Kidney (tissue), 14 donors: Measurements from ENCODE around the gene LMBR1L. TPM values are rescaled to one million over a fixed set of nuclear protein-coding genes. Genes with fewer than 3 reads are reported as not detected.

Experiments
- DNase-seq, 5 donors: peaks; one replicate each; pipeline ENCODE4 v3.0.0-alpha.2; 2013 to 2020
- FAIRE-seq: peaks from 2 replicates; lab custom pipeline; 2012; peaks lifted over from hg19 to GRCh38; lab: Jason Lieb, UNC
- H3K27ac ChIP-seq, 2 donors: one replicate each; pipeline ENCODE4 v1.7.0; 2013; ENCODE audit warnings: low read depth in 2 of 2, low read length in 2 of 2, inconsistent platforms in 1 of 2
- H3K27me3 ChIP-seq: one replicate; pipeline ENCODE4 v1.7.1; 2013; ENCODE audit warnings: low read length, inconsistent platforms; ENCODE audit not compliant: control insufficient read depth, insufficient read depth
- H3K36me3 ChIP-seq, 3 donors: one replicate each; pipeline versions ENCODE4 v1.7.0 to v1.7.1; 2013; ENCODE audit warnings: low read length in 3 of 3, control low read depth in 1 of 3, inconsistent platforms in 1 of 3; ENCODE audit not compliant: insufficient read depth in 3 of 3, control insufficient read depth in 2 of 3
- H3K4me1 ChIP-seq, 3 donors: one replicate each; pipeline versions ENCODE4 v1.7.0 to v1.7.1; 2013; ENCODE audit warnings: low read length in 3 of 3, inconsistent platforms in 1 of 3, low read depth in 1 of 3; ENCODE audit not compliant: control insufficient read depth in 2 of 3, insufficient read depth in 2 of 3
- H3K4me3 ChIP-seq, 3 donors: one replicate each; pipeline versions ENCODE4 v1.7.0 to v1.8.1; 2013; ENCODE audit warnings: low read length in 3 of 3, control low read depth in 1 of 3, inconsistent platforms in 1 of 3
- H3K9ac ChIP-seq, 3 donors: one replicate each; pipeline versions ENCODE4 v1.7.0 to v1.7.1; 2013; ENCODE audit warnings: low read length in 3 of 3, control low read depth in 1 of 3, inconsistent platforms in 1 of 3
- H3K9me3 ChIP-seq, 3 donors: one replicate each; pipeline versions ENCODE4 v1.7.0 to v1.7.1; 2013; ENCODE audit warnings: low read length in 3 of 3, control low read depth in 1 of 3, inconsistent platforms in 1 of 3; ENCODE audit not compliant: control insufficient read depth in 2 of 3, insufficient read depth in 1 of 3
- CTCF ChIP-seq: IDR thresholded peaks from 3 replicates; pipeline ENCODE4 v1.5.1; 2012; ENCODE audit warnings: mild to moderate bottlenecking, moderate library complexity, borderline replicate concordance; ENCODE audit not compliant: insufficient read depth; ENCODE audit errors: extremely low read depth
- intact Hi-C: fragments of 100-400 bp; cut with DNase I; formaldehyde crosslinking; loops from one replicate; pipeline ENCODE4 v1.11.1; 2022
- polyA plus RNA-seq: library from polyadenylated mRNA; stranded (reverse); fragments of 350-450 nt; fragmentation: Illumina TruSeq; extraction: RNeasy Lipid Tissue Mini Kit (QIAGEN cat#74804); gene quantifications from one replicate; pipeline ENCODE4 v1.2.3, GENCODE V29; 2014; ENCODE audit warnings: low read depth, low replicate concordance; ENCODE audit not compliant: insufficient read depth
- total RNA-seq: library from RNA; stranded (reverse); fragmentation: NEBNext Ultra II Directional; extraction: Animal tissue kit (Norgen Biotek cat#: 25700); gene quantifications from one replicate; pipeline ENCODE4 v1.2.1, GENCODE V29; 2021
- donor health status: control.
- donor health status: control.
- donor health status: control.
- donor health status: control.
- donor health status: control.
- donor health status: DM: yes; HTN: yes; CAD: no.
- donor health status: Normal renal cell carcinoma (clear cell type).

LMBR1L gene
- total and polyA plus RNA-seq, 2 donors from 2014 or later, result 21.2 to 64.8 TPM

DNA sequence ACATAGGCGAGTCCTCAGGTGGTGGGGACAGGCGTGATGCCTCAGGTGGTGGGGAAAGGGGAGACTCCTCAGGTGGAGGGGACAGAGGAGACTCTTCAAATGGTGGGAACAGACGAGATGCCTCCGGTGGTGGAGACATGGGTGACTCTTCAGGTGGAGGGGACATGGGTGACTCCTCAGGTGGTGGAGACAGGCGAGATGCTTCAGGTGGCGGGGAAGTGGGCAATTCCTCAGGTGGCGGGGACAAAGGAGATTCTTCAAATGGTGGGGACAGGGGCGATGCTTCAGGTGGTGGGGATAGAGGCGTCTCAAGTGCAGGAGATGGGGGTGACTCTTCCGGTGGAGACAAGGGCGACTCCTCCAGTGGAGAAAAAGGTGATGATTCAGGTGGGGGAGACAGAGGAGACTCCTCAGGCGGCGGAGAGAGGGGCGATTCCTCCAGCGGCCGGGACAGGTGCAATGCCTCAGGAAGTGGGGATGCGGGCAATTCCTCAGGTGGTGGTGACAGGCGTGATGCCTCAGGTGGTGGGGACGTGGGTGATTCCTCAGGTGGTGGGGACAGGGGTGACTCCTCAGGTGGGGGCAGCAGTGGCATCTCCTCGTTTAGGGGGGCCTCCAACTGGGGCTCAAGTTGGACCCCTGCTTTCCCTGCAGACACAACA is 58.7 kb downstream of the LMBR1L start:
- intact Hi-C loops, result no loop called here
- no peak overlapping the region for H3K27ac ChIP-seq
- TF ChIP-seq CTCF, result no peak
- FAIRE-seq (no peak), DNase-seq (peak in 1 of 5 donors; percentile 66)
- no peaks in the 10 kb centered on the region for H3K27me3 ChIP-seq
- no peaks in the 10 kb centered on the region for H3K9me3 ChIP-seq
- no peak overlapping the region for H3K4me3 ChIP-seq
- no peak overlapping the region for H3K9ac ChIP-seq
- peaks cover 3 to 14% (median 10%) of the 10 kb centered on the region in 3 donors for H3K4me1 ChIP-seq
- H3K36me3 ChIP-seq, result peaks cover 9 to 65% (median 53%) of the 10 kb centered on the region in 3 donors

- TF ChIP-seq CTCF, result no peak
- Histone ChIP-seq H3K27me3 (no peaks in the 10 kb centered on the region), H3K4me3 (no peak overlapping the region), H3K9ac (no peak overlapping the region), H3K4me1 (peaks cover 0 to 9% (median 4%) of the 10 kb centered on the region in 3 donors), H3K36me3 (peaks cover 9 to 69% (median 53%) of the 10 kb centered on the region in 3 donors), H3K9me3 (no peaks in the 10 kb centered on the region), H3K27ac (no peak overlapping the region)
- intact Hi-C loops, result no loop called here
- FAIRE-seq, result no peak
- peak in 1 of 5 donors; percentile 58 for DNase-seq
These were observed 59.3 kb downstream of the LMBR1L start for GRCh38 chr12:49051373-49051764.

DNA sequence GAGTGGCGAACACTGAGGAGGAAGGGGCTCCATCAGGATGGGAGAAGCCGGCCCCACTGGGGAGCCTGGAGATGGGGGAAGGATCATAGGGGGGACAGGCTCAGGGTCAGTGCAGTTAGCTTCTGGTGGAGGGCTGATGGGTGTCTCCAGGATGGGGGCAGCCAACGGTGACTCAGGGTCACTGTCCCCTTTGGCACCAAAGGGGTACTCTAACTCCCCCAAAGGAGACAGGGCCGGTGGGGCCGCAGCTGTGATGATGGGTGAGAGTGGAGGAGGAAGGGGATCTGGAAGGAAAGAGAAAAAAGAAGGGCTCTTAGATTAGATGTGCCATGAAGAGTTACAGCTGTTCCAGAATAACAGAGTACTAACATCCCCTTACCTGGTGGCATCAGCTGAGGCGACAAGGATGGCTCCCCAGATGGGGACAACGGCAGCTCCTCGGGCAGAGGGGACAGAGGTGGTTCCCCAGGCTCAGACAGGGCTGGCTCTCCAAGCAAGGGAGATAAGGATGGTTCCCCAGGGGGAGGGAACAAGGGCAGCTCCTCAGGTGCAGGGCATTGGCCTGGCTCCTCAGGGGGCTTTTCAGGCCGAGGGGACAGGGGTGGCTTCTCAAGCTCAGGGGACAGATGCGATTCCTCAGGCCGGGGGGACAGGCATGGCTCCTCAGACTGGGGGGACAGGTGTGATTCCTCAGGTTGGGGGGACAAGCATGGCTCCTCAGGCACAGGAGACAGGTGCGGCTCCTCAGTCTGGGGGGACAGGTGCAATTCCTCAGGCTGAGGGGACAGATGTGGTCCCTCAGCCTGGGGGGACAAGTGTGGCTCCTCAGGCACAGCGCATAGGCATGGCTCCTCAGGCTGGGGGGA is 59.9 kb downstream of the LMBR1L start:
- peaks cover 0 to 3% (median 0%) of the 10 kb centered on the region in 3 donors for H3K4me1 ChIP-seq
- DNase-seq, result peak in 1 of 5 donors; percentile 43
- H3K27ac ChIP-seq, result no peak overlapping the region
- H3K4me3 ChIP-seq, result no peak overlapping the region
- H3K9me3 ChIP-seq, result no peaks in the 10 kb centered on the region
- H3K27me3 ChIP-seq, result no peaks in the 10 kb centered on the region
- intact Hi-C loops, result no loop called here
- no peak for FAIRE-seq
- no peak for TF ChIP-seq CTCF
- peaks cover 11 to 76% (median 58%) of the 10 kb centered on the region in 3 donors for H3K36me3 ChIP-seq
- no peak overlapping the region for H3K9ac ChIP-seq
